GM19467 (cell line): ENCODE measurements around the gene GRIN2A.

Source experiments
- ATAC-seq: cut with Tn5 transposase; IDR thresholded peaks from one replicate; pipeline ENCODE4 v1.9.1; 2021; ENCODE audit warnings: mild to moderate bottlenecking, moderate library complexity; ENCODE audit not compliant: unreplicated experiment

Gene GRIN2A

DNA sequence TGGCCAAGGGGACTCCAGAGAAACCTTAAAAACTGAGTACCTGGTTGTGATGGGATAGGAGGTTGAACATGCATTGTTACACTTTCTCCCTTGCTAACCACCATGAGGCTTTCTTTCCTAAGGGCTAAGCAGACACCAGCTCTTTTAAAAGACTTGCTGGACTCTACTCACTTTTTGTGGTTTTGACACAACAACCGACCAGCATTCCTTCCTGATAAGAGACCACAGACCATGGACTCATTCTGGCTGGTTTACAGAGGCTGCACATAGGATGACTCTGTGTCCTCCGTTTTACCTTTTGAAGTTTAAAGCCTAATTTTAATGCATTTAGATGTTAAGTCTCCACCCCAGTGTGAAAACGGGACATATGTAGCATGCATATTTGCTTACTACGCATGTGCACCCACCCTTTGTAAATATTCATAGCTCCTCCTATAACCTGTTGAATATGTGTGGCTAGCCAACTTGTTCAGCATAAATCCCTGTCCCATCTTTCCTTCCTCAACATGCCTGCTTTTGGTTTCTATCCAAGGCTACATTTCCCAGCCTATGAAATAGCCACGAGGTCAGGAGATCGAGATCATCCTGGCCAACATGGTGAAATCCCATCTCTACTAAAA, 475.9 kb downstream of the GRIN2A start:
- ATAC-seq, result no peak

DNA sequence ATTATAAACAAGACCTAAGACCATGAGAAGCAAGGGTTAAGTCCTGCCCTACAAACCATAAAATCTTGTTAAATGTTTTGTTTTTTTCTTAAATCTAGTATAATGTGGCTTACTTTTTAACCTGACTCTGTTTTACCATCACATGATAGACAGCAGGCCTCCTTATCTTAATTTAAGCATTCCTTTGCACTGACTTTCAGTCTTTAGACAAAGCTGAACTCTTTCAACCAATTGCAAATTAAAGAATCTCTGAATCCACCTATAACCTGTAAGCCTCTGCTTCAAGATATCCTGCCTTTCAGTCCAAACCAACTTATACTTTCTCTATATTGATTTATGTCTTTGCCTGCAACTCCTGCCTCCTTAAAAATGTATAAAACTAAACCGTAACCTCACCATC, 478.5 kb downstream of the GRIN2A start:
- no peak for ATAC-seq
